Activated CD4-positive, alpha-beta T cell treated with anti-CD3 and anti-CD28 coated beads for 36 hours (primary cell): Measurements from ENCODE around the gene PPP1R1B. TPM values are rescaled to one million over a fixed set of nuclear protein-coding genes. Genes with fewer than 3 reads are reported as not detected.

Experiments
- ATAC-seq: fragments of 200-7000 bp; cut with Tn5 transposase; one replicate; pipeline ENCODE4 v1.10.0; 2021; ENCODE audit warnings: mild to moderate bottlenecking, moderate library complexity
- CTCF ChIA-PET: fragments of 350-600 bp; sonication (Branson Sonifier 250); formaldehyde crosslinking; loops from one replicate; lab custom pipeline; 2021; ENCODE audit warnings: antibody characterized with exemption; lab: Charles Lee
- POLR2A ChIA-PET: fragments of 350-600 bp; sonication (Branson Sonifier 250); formaldehyde crosslinking; loops from one replicate; lab custom pipeline; 2021; ENCODE audit warnings: antibody characterized with exemption, inconsistent platforms; lab: Charles Lee
- DNase-seq: peaks from one replicate; pipeline ENCODE4 v3.0.0-alpha.2; 2020
- H3K27ac Mint-ChIP-seq: one replicate; pipeline ENCODE4 v1.8.0; 2021; ENCODE audit warnings: mixed read lengths
- H3K27me3 Mint-ChIP-seq: one replicate; pipeline ENCODE4 v1.8.0; 2021; ENCODE audit warnings: mixed read lengths
- H3K36me3 Mint-ChIP-seq: one replicate; pipeline ENCODE4 v1.8.0; 2021; ENCODE audit warnings: low read depth, mixed read lengths
- H3K4me1 Mint-ChIP-seq: one replicate; pipeline ENCODE4 v1.8.0; 2021; ENCODE audit warnings: mixed read lengths
- H3K4me3 Mint-ChIP-seq: one replicate; pipeline ENCODE4 v1.8.0; 2021; ENCODE audit warnings: mild to moderate bottlenecking, moderate library complexity, mixed read lengths
- H3K9me3 Mint-ChIP-seq: one replicate; pipeline ENCODE4 v1.8.0; 2021; ENCODE audit warnings: low read depth, mixed read lengths
- intact Hi-C, 2 experiments: fragments of 100-400 bp; cut with DNase I in 1 of 2; cut with micrococcal nuclease in 1 of 2; formaldehyde crosslinking; loops; one replicate each; pipeline versions ENCODE4 v1.14.2 to v1.15.1; 2022 to 2024; cut with DNase I, micrococcal nuclease
- total RNA-seq, 2 experiments: library from RNA; stranded (reverse); gene quantifications; one replicate each; pipeline ENCODE4 v1.2.3, GENCODE V29; 2021

The PPP1R1B gene
- total RNA-seq, 2 experiments from 2014 or later = 0.18 TPM; not detected in 1

DNA sequence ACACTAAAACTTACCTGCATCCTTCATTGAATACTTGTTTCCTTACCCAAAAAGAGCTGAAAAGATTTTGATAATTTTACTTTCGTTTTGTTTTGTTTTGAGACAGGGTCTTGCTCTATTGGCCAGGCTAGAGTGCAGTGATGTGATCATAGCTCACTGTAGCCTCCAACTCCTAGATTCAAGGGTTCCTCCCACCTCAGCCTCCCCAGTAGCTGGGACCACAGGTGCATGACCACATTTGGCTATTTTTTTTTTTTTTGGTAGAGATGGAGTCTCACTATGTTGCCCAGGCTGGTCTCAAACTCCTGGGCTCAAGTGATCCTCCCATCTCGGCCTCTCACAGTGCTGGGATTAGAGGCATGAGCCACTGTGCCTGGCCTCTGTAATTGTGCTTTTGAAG lies 28.4 kb downstream of the PPP1R1B start:
- Mint-ChIP-seq H3K27ac (no peak overlapping the region), H3K36me3 (peaks cover 3% of the 10 kb centered on the region), H3K9me3 (no peaks in the 10 kb centered on the region), H3K4me3 (no peak overlapping the region), H3K27me3 (no peaks in the 10 kb centered on the region), H3K4me1 (peaks cover 46% of the 10 kb centered on the region)
- ATAC-seq (no peak), DNase-seq (no peak)
- intact Hi-C loops = no loop called here
- ChIA-PET CTCF (interaction anchor here (0.6 to 5.6 kb wide), 21 partner anchors 11 to 1695 kb away, joined by 3 to 85 read pairs (median 3); partner anchors contain the start of genes PNMT, PSMD3 and TCAP), POLR2A (interaction anchor here (0.6 kb wide), 1 partner anchor 132 kb away, joined by 3 read pairs; no protein-coding TSS in a partner anchor)

DNA sequence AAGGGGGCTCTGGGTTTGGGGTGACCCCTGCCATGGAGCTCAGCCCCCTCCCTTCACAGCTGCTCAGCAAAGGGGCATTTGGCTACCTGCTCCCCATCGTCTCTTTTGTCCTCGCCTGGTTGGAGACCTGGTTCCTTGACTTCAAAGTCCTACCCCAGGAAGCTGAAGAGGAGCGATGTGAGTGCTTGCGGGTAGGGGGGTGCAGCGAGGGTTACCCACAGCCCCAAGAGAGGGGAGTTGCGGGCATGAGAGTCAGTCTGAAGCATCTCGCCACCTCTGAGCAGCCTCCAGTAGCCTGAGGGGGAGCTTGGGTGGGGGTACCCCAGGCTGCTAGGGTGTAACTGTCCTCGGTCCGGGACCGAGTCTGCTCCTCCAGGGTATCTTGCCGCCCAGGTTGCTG lies 31.6 kb downstream of the PPP1R1B start:
- Mint-ChIP-seq H3K9me3 (no peaks in the 10 kb centered on the region), H3K27ac (no peak overlapping the region), H3K36me3 (peaks cover 13% of the 10 kb centered on the region), H3K27me3 (no peaks in the 10 kb centered on the region), H3K4me1 (peaks cover 37% of the 10 kb centered on the region), H3K4me3 (no peak overlapping the region)
- ChIA-PET CTCF (interaction anchor here (1.9 kb wide), 1 partner anchor 37 kb away, joined by 7 read pairs; no protein-coding TSS in a partner anchor), POLR2A (no interaction called here)
- intact Hi-C loops = no loop called here
- no peak for DNase-seq
- ATAC-seq = no peak

DNA sequence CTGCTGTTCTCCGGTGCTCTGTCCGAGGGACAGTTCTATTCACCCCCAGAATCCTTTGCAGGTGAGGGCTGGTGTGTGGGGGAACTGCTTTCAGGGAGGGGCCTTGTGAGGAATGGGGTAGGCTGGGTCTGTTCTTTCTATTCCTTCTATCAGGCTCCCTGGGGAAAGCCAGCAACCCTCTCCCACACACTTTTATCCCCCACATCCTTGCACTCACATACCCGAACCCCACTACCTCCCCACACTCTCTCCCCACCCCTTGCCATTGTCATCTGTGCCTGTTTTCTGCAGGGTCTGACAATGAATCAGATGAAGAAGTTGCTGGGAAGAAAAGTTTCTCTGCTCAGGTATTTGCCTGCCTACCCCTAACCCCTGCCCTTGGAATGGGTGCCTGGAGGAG lies 32.0 kb downstream of the PPP1R1B start:
- H3K9me3 Mint-ChIP-seq = no peaks in the 10 kb centered on the region
- POLR2A ChIA-PET = no interaction called here
- CTCF ChIA-PET = interaction anchor here (1.9 kb wide), 1 partner anchor 37 kb away, joined by 7 read pairs; no protein-coding TSS in a partner anchor
- H3K27me3 Mint-ChIP-seq = no peaks in the 10 kb centered on the region
- intact Hi-C loops = no loop called here
- no peak for DNase-seq
- no peak overlapping the region for H3K27ac Mint-ChIP-seq
- no peak for ATAC-seq
- peaks cover 13% of the 10 kb centered on the region for H3K36me3 Mint-ChIP-seq
- peaks cover 34% of the 10 kb centered on the region for H3K4me1 Mint-ChIP-seq
- H3K4me3 Mint-ChIP-seq = no peak overlapping the region

DNA sequence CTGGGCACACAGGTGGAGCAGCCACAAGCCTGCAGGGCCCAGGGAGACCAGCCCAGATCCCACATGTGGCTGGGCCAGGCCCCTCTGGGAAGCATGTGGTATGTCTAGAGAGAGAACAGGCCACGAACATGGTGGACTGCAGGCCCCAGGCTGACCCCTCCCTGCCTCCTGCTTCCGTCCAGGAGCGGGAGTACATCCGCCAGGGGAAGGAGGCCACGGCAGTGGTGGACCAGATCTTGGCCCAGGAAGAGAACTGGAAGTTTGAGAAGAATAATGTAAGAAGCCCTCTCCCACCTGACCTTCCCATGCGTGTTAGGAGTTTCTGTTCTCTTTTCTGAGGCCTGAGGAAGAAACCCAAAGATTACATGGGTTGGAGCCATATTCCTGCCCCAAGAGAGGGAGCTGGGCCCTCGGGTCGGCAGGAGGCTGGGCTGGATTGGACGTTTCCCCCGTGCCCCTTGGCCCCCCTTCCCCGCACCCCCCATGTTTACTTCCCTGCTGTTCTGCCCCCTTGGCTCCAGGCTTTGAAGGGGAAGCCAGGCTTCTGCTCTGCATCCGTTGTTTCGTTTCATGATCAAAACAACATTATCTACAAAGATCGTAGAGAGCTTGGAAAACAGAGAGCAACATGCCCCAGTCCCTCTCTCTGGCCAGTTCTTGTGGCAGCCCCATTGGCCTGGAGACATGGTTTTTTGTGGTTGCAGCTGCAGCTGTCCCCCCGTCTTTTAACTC lies 32.7 kb downstream of the PPP1R1B start:
- ChIA-PET CTCF (interaction anchor here (0.6 to 1.0 kb wide), 3 partner anchors 9 to 25 kb away, joined by 3 to 4 read pairs (median 3); no protein-coding TSS in a partner anchor), POLR2A (no interaction called here)
- H3K4me3 Mint-ChIP-seq = no peak overlapping the region
- H3K27me3 Mint-ChIP-seq = no peaks in the 10 kb centered on the region
- H3K36me3 Mint-ChIP-seq = peaks cover 13% of the 10 kb centered on the region
- H3K27ac Mint-ChIP-seq = no peak overlapping the region
- ATAC-seq (no peak), DNase-seq (no peak)
- intact Hi-C loops = no loop called here
- H3K9me3 Mint-ChIP-seq = no peaks in the 10 kb centered on the region
- peaks cover 29% of the 10 kb centered on the region for H3K4me1 Mint-ChIP-seq

DNA sequence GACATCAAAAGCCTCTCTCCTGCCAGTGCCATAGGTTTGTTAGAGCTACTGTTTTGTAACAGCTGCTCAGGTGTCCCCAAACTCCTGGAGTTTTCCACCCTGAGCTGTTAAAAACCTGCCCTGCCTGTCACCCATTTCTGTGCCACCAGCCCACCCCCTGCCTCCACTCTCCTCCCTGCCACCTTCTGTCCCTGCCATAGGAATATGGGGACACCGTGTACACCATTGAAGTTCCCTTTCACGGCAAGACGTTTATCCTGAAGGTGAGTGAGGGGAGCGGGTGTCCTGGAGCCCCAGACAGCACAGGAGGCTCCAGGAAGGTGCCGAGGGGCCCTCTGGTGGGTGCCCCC lies 33.2 kb downstream of the PPP1R1B start:
- no peaks in the 10 kb centered on the region for H3K27me3 Mint-ChIP-seq
- no peak overlapping the region for H3K4me3 Mint-ChIP-seq
- ChIA-PET POLR2A (no interaction called here), CTCF (interaction anchor here (0.6 to 1.0 kb wide), 3 partner anchors 9 to 25 kb away, joined by 3 to 4 read pairs (median 3); no protein-coding TSS in a partner anchor)
- DNase-seq (no peak), ATAC-seq (no peak)
- H3K9me3 Mint-ChIP-seq = no peaks in the 10 kb centered on the region
- peaks cover 13% of the 10 kb centered on the region for H3K36me3 Mint-ChIP-seq
- intact Hi-C loops = no loop called here
- no peak overlapping the region for H3K27ac Mint-ChIP-seq
- H3K4me1 Mint-ChIP-seq = peaks cover 24% of the 10 kb centered on the region

DNA sequence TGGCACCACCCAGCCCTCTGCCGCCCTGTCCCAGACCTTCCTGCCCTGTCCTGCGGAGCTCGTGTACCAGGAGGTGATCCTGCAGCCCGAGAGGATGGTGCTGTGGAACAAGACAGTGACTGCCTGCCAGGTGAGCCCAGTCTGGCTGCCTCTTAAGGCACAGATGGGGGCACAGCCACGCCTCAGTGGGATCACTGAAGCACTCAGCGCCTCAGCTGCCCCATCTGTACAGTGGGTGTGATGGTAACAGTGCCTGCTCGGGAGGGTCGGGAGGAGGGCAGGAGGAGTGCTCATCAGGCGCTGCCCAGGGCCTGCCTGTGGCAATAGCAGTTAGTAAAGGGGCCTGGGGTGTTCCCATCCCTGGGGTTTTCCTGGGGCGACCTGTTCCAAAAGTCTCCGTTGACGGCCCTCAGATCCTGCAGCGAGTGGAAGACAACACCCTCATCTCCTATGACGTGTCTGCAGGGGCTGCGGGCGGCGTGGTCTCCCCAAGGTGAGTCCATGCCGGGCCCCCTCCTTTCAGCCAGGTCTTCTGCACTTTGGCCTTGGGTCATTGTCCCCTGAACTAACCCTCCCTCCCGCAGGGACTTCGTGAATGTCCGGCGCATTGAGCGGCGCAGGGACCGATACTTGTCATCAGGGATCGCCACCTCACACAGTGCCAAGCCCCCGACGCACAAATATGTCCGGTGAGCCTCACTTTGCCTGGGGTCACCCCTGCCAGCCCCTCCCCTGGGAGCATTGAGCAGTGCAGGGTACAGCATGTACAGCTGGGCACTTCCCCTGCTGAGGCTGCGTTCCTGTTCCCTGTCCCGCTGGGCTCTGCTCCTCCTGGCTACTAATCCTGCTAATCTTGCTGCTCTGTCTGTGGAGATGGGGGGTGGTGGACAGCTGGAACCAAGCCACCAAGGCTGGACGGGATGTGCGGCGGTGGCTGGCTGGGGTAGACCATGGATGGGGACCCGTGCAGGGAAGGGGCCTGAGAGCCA lies 33.9 kb downstream of the PPP1R1B start:
- no peaks in the 10 kb centered on the region for H3K27me3 Mint-ChIP-seq
- CTCF ChIA-PET = interaction anchor here (0.8 to 1.0 kb wide), 3 partner anchors 8 to 367 kb away, joined by 3 to 4 read pairs (median 4); no protein-coding TSS in a partner anchor
- H3K27ac Mint-ChIP-seq = no peak overlapping the region
- H3K9me3 Mint-ChIP-seq = no peaks in the 10 kb centered on the region
- intact Hi-C loops = no loop called here
- H3K4me1 Mint-ChIP-seq = peaks cover 23% of the 10 kb centered on the region
- DNase-seq (no peak), ATAC-seq (no peak)
- no peak overlapping the region for H3K4me3 Mint-ChIP-seq
- POLR2A ChIA-PET = no interaction called here
- H3K36me3 Mint-ChIP-seq = peaks cover 13% of the 10 kb centered on the region

DNA sequence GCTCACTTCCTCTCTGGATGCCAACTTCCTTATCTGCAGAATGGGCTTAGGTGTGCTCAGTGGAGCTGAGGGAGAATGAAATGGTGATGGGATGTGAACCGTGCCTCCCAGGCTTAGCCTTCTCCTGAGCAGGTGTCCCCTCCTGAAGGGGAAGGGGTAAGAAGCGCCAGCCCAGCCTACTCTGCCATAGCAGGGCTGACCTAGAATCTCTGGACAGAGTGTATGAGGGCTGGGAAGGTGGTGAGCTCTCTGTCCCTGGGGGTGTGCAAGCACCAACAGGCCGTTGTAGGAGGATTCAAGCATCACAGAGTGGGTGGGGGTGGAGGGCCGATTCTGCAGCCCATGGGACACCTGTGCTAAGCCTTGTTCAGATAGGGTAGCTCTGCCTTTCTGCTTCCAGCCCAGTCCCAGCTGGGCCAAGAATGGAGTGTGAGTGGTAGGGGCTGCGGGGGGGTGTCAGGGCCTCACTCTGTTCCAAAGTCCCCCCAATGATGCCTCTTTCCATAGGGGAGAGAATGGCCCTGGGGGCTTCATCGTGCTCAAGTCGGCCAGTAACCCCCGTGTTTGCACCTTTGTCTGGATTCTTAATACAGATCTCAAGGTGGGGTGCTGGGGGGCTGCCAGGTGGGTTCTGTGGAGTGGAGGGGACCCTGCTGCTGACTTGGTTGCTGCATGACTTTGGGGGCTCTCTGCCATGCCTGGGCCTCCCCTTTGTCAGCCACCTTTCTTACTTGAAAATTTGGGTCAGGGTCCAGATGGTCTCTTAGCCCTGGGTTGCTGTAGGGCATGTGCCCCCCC lies 35.2 kb downstream of the PPP1R1B start:
- ChIA-PET POLR2A (no interaction called here), CTCF (interaction anchor here (0.6 to 1.0 kb wide), 3 partner anchors 8 to 366 kb away, joined by 3 to 4 read pairs (median 3); no protein-coding TSS in a partner anchor)
- H3K27me3 Mint-ChIP-seq = peaks cover 2% of the 10 kb centered on the region

DNA sequence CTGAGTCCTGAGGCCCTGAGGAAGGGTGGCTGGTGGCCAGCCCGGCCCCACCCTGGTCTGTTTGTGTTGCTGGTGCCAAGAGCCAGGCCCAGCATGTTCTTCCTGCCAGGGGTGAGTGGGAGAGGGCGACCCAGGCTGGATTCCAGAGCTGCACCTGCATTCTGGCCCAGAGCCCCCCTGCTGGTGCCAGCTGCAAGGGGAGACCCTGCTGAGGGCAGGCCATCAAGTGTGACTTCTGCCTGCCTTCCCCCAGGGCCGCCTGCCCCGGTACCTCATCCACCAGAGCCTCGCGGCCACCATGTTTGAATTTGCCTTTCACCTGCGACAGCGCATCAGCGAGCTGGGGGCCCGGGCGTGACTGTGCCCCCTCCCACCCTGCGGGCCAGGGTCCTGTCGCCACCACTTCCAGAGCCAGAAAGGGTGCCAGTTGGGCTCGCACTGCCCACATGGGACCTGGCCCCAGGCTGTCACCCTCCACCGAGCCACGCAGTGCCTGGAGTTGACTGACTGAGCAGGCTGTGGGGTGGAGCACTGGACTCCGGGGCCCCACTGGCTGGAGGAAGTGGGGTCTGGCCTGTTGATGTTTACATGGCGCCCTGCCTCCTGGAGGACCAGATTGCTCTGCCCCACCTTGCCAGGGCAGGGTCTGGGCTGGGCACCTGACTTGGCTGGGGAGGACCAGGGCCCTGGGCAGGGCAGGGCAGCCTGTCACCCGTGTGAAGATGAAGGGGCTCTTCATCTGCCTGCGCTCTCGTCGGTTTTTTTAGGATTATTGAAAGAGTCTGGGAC lies 36.0 kb downstream of the PPP1R1B start:
- Mint-ChIP-seq H3K36me3 (peaks cover 13% of the 10 kb centered on the region), H3K27me3 (peaks cover 4% of the 10 kb centered on the region), H3K27ac (no peak overlapping the region), H3K4me3 (no peak overlapping the region), H3K4me1 (peaks cover 24% of the 10 kb centered on the region), H3K9me3 (no peaks in the 10 kb centered on the region)
- ATAC-seq (no peak), DNase-seq (no peak)
- ChIA-PET POLR2A (no interaction called here), CTCF (interaction anchor here (1.0 kb wide), 1 partner anchor 9 kb away, joined by 3 read pairs; no protein-coding TSS in a partner anchor)
- intact Hi-C loops = no loop called here

More for the DNA sequence above, 35.2 kb downstream of the PPP1R1B start:
- H3K4me3 Mint-ChIP-seq = no peak overlapping the region
- intact Hi-C loops = no loop called here
- DNase-seq (no peak), ATAC-seq (no peak)
- H3K4me1 Mint-ChIP-seq = peaks cover 24% of the 10 kb centered on the region
- H3K27ac Mint-ChIP-seq = no peak overlapping the region
- peaks cover 13% of the 10 kb centered on the region for H3K36me3 Mint-ChIP-seq
- H3K9me3 Mint-ChIP-seq = no peaks in the 10 kb centered on the region

DNA sequence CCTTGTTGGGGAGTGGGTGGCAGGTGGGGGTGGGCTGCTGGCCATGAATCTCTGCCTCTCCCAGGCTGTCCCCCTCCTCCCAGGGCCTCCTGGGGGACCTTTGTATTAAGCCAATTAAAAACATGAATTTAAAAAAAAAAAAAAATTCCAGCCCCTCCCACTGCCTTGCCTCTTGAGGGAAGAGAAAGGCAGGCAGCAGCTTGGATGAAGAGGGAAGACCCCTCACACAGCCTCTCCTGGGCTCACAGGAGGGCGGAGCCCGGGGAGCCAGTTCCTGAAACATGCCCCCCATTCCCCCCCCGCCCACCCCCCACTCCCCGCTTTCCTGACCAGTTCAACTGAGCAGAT lies 36.6 kb downstream of the PPP1R1B start:
- CTCF ChIA-PET = interaction anchor here (0.8 kb wide), 1 partner anchor 9 kb away, joined by 3 read pairs; no protein-coding TSS in a partner anchor
- ATAC-seq (no peak), DNase-seq (no peak)
- peaks cover 4% of the 10 kb centered on the region for H3K27me3 Mint-ChIP-seq
- POLR2A ChIA-PET = no interaction called here
- H3K4me1 Mint-ChIP-seq = peaks cover 20% of the 10 kb centered on the region
- no peak overlapping the region for H3K27ac Mint-ChIP-seq
- intact Hi-C loops = no loop called here
- H3K4me3 Mint-ChIP-seq = no peak overlapping the region
- H3K9me3 Mint-ChIP-seq = no peaks in the 10 kb centered on the region
- peaks cover 10% of the 10 kb centered on the region for H3K36me3 Mint-ChIP-seq
